GM12891 (cell line): ENCODE data around the gene GBP5. TPM values are rescaled to one million over a fixed set of nuclear protein-coding genes. Genes with fewer than 3 reads are reported as not detected.
"Not testable (repeated sequence)": the region's sequence is repeated elsewhere in the genome, so short reads cannot be mapped to it uniquely, and the experiment has no call there.

ENCODE experiments used
- DNase-seq: peaks from one replicate; pipeline ENCODE4 v3.0.0; 2011; ENCODE audit warnings: low spot score; ENCODE audit not compliant: insufficient read length
- FAIRE-seq: peaks from 2 replicates; lab custom pipeline; 2011; peaks lifted over from hg19 to GRCh38; lab: Jason Lieb, UNC
- PAX5 ChIP-seq: IDR thresholded peaks from 2 replicates; pipeline ENCODE4 v1.6.1; 2011; ENCODE audit warnings: low read length, moderate library complexity, mild to moderate bottlenecking; ENCODE audit not compliant: insufficient read depth, severe bottlenecking
- POLR2A ChIP-seq: IDR thresholded peaks from 2 replicates; pipeline ENCODE4 v1.6.1; 2011; ENCODE audit warnings: low read depth, low read length, control low read depth
- POLR2AphosphoS5 ChIP-seq: IDR thresholded peaks from 2 replicates; pipeline ENCODE4 v1.6.1; 2011; ENCODE audit warnings: low read depth, low read length, control low read depth
- POU2F2 ChIP-seq: IDR thresholded peaks from 2 replicates; pipeline ENCODE4 v1.6.1; 2011; ENCODE audit warnings: low read depth, mild to moderate bottlenecking, control low read depth, low read length, moderate library complexity
- SPI1 ChIP-seq: IDR thresholded peaks from 2 replicates; pipeline ENCODE4 v1.6.1; 2011; ENCODE audit warnings: low read depth, low read length, control low read depth
- TAF1 ChIP-seq: IDR thresholded peaks from 2 replicates; pipeline ENCODE4 v1.6.1; 2011; ENCODE audit warnings: low read depth, low read length, control low read depth
- polyA plus RNA-seq: library from polyadenylated mRNA; unstranded; fragments of >200 nt; gene quantifications from one replicate; pipeline ENCODE4 v1.2.1, GENCODE V29; 2012; ENCODE audit warnings: low read depth, missing spikeins, inconsistent platforms; ENCODE audit not compliant: missing spikeins

Gene GBP5, protein sequence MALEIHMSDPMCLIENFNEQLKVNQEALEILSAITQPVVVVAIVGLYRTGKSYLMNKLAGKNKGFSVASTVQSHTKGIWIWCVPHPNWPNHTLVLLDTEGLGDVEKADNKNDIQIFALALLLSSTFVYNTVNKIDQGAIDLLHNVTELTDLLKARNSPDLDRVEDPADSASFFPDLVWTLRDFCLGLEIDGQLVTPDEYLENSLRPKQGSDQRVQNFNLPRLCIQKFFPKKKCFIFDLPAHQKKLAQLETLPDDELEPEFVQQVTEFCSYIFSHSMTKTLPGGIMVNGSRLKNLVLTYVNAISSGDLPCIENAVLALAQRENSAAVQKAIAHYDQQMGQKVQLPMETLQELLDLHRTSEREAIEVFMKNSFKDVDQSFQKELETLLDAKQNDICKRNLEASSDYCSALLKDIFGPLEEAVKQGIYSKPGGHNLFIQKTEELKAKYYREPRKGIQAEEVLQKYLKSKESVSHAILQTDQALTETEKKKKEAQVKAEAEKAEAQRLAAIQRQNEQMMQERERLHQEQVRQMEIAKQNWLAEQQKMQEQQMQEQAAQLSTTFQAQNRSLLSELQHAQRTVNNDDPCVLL
- polyA plus RNA-seq, result 1.3 TPM

- DNase-seq, FAIRE-seq: not testable (repeated sequence)
Observed at GRCh38 chr1:89272269-89273041, at the start of gene GBP5. GBP5 (minus strand) TSS chr1:89272860; CDS start chr1:89269555, 3,305 bp downstream.

DNA sequence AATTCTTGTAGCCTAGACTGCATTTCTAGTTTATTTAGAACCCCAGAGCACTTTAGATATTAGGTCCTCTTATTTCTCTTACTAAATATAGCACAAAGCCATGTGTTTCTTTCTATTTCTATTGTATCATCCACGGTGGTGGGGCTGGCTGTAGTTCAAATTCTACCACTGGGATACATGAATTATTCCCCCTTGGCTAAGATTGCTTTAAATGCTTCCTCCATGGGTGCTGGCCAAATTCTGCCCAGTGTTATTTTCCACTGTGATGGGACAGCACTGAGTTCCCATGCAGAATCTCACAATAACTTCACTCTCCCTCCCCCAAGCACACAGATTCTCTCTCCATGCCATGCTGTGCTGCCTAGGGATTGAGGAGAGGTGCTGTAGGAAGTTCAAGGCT is 49.7 kb upstream of the GBP5 start:
- FAIRE-seq (no peak), DNase-seq (no peak)
- TF ChIP-seq POLR2AphosphoS5 (no peak), SPI1 (no peak), POU2F2 (no peak), POLR2A (no peak), TAF1 (no peak), PAX5 (no peak)

GRCh38 chr1:89312572-89312971 is 39.9 kb upstream of the GBP5 start:
- DNase-seq (no peak), FAIRE-seq (no peak)

DNA sequence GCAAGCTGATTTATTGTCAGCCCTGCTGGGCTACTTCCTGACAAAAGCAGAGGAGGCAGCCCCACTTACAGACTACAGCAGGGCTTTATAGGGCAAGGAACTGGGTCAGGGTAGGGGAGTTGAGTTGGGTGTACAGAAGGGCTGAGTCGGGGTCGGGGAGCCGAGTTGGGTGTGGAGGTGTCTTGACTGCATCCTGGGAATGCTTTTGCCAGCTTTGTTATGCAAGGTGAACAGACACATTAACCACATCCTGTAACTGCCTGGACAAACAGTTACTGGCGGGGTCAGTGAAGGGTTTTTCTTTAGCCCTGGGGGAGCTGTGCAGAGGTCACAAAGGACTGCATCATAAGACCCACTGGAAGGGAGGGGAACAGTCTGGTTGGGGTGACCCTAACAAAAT is 39.1 kb upstream of the GBP5 start:
- FAIRE-seq (no peak), DNase-seq (no peak)
- TF ChIP-seq SPI1 (no peak), TAF1 (no peak), PAX5 (no peak), POLR2AphosphoS5 (no peak), POLR2A (no peak), POU2F2 (no peak)

More at GRCh38 chr1:89312572-89312971, 39.9 kb upstream of the GBP5 start:
- TF ChIP-seq POU2F2 (no peak), POLR2A (no peak), POLR2AphosphoS5 (no peak), SPI1 (no peak), TAF1 (no peak), PAX5 (no peak)

- no peak for TF ChIP-seq PAX5
- TF ChIP-seq POLR2A, result no peak
- no peak for TF ChIP-seq TAF1
- no peak for TF ChIP-seq POU2F2
- TF ChIP-seq POLR2AphosphoS5, result no peak
- no peak for TF ChIP-seq SPI1
- DNase-seq (no peak), FAIRE-seq (no peak)
Observed at GRCh38 chr1:89310976-89311375, 38.3 kb upstream of the GBP5 start.

GRCh38 chr1:89310505-89310904 is 37.8 kb upstream of the GBP5 start:
- FAIRE-seq (no peak), DNase-seq (no peak)

DNA sequence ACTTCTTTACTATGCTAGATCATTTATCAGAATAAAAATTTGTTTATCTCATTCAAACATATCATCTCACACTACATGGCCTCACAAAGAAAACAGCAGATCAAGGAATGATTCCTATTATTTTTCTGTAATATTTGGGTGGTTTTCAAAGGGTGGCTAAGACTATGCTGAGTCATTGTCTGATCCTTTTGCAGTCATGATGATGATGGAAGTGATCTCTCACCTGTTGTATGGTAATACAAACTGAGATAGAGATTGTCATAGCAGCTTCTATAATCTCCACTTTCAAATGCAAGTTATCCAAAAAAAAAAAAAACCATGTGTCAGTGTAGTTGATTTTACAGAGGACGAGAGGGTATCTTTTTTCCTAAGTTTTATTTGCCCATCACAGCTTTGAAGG is 37.2 kb upstream of the GBP5 start:
- TF ChIP-seq POLR2A (no peak), SPI1 (no peak), TAF1 (no peak)
- FAIRE-seq, result no peak

More at GRCh38 chr1:89310505-89310904, 37.8 kb upstream of the GBP5 start:
- TF ChIP-seq TAF1 (no peak), POLR2AphosphoS5 (no peak), POU2F2 (no peak), POLR2A (no peak), SPI1 (no peak), PAX5 (no peak)

DNA sequence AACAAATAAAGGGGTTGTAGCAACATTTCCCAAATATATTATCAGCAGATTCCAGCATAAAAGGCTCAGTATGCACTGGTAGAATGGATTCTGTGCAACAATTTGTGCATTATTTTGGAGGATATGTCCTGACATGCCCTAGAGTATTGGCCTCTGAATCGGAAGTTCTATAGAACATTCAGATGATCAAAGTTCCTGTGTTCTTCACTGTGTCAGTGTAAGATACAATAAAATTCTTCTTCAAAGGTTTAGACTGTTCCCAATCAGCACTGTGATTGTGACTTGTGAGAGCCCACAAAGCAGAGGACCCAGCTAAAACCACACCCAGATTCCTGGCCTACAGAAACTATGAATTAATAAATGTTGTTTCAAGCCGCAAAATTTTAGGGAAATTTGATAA is 33.6 kb upstream of the GBP5 start:
- no peak for FAIRE-seq

More for the DNA sequence above, 37.2 kb upstream of the GBP5 start:
- DNase-seq, result no peak

DNA sequence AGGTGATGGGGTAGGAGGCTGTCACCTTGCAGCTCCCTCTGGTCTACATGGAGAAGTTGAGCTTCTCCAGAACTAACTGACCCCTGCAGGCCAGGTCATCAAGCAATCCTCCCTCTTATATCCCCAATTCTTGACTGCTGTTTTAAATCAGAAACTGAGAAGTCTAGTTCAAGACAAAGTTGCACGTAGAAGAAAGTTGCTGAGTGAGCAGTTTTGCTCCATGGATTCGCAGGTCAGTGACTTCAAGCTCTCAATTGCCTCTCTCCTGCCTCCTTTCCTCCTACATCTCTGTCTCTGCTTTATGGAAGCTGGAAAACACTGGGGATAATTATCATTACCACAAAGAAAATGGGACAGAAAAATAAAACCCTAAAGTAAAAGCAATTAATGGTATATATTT is 32.8 kb upstream of the GBP5 start:
- DNase-seq, result no peak
- no peak for TF ChIP-seq POLR2AphosphoS5
- TF ChIP-seq SPI1, result no peak
- TF ChIP-seq TAF1, result no peak
- TF ChIP-seq POU2F2, result no peak
- TF ChIP-seq PAX5, result no peak
- TF ChIP-seq POLR2A, result no peak
- no peak for FAIRE-seq

More for the DNA sequence above, 33.6 kb upstream of the GBP5 start:
- DNase-seq, result no peak
- TF ChIP-seq POLR2A, result no peak
- no peak for TF ChIP-seq SPI1
- TF ChIP-seq TAF1, result no peak
- no peak for TF ChIP-seq POLR2AphosphoS5
- no peak for TF ChIP-seq PAX5
- no peak for TF ChIP-seq POU2F2
